Activated effector memory CD4-positive, alpha-beta T cell treated with anti-CD3 and anti-CD28 coated beads, Interleukin-2, amount 50 U/mL, for 16 hours (primary cell): ENCODE results near the gene GPRIN1.
"Not testable (repeated sequence)": the region's sequence is repeated elsewhere in the genome, so short reads cannot be mapped to it uniquely, and the experiment has no call there.

Experiments
- DNase-seq: peaks from one replicate; pipeline ENCODE4 v3.0.0-alpha.2; 2020

GPRIN1 gene

GRCh38 chr5:176621661-176622079 lies 11.7 kb upstream of the GPRIN1 start:
- no peak for DNase-seq

- DNase-seq = no peak
Measured at GRCh38 chr5:176620333-176620981, 10.5 kb upstream of the GPRIN1 start.

- DNase-seq = no peak
Measured at GRCh38 chr5:176619569-176620332, 9.8 kb upstream of the GPRIN1 start.

GRCh38 chr5:176619203-176619568 lies 9.2 kb upstream of the GPRIN1 start:
- DNase-seq = peak; percentile 90

- no peak for DNase-seq
Measured at GRCh38 chr5:176618783-176619182, 8.8 kb upstream of the GPRIN1 start.

- no peak for DNase-seq
Measured at GRCh38 chr5:176616511-176616910, 6.6 kb upstream of the GPRIN1 start.

- DNase-seq = no peak
Measured at GRCh38 chr5:176614805-176615478, 5.0 kb upstream of the GPRIN1 start.

- DNase-seq = no peak
Measured at GRCh38 chr5:176612855-176613254, 2.9 kb upstream of the GPRIN1 start.

- no peak for DNase-seq
Measured at GRCh38 chr5:176612008-176612407, 2.1 kb upstream of the GPRIN1 start.

GRCh38 chr5:176611435-176611834 lies 1.5 kb upstream of the GPRIN1 start:
- peak; percentile 78 for DNase-seq

GRCh38 chr5:176610435-176610773 lies 448 bp upstream of the GPRIN1 start:
- no peak for DNase-seq

- DNase-seq = no peak
Measured at GRCh38 chr5:176608937-176609723, 826 bp downstream of the GPRIN1 start.

- no peak for DNase-seq
Measured at GRCh38 chr5:176608142-176608705, 1.7 kb downstream of the GPRIN1 start.

- no peak for DNase-seq
Measured at GRCh38 chr5:176606875-176607274, 3.1 kb downstream of the GPRIN1 start.

GRCh38 chr5:176606032-176606431 lies 3.9 kb downstream of the GPRIN1 start:
- DNase-seq = no peak

GRCh38 chr5:176603091-176603490 lies 6.9 kb downstream of the GPRIN1 start:
- DNase-seq = no peak

- no peak for DNase-seq
Measured at GRCh38 chr5:176601901-176602482, 8.0 kb downstream of the GPRIN1 start.

GRCh38 chr5:176599749-176600430 lies 10.1 kb downstream of the GPRIN1 start:
- DNase-seq = not testable (repeated sequence)

GRCh38 chr5:176597417-176598389 lies 12.3 kb downstream of the GPRIN1 start:
- no peak for DNase-seq

GRCh38 chr5:176596689-176597416 lies 13.1 kb downstream of the GPRIN1 start:
- peak; percentile 88 for DNase-seq
